ENCODE measurements around the gene DAPP1. TPM values are rescaled to one million over a fixed set of nuclear protein-coding genes. Genes with fewer than 3 reads are reported as not detected.

The DAPP1 gene
- total RNA-seq, 1 donor from 2014 or later: not detected

DNA sequence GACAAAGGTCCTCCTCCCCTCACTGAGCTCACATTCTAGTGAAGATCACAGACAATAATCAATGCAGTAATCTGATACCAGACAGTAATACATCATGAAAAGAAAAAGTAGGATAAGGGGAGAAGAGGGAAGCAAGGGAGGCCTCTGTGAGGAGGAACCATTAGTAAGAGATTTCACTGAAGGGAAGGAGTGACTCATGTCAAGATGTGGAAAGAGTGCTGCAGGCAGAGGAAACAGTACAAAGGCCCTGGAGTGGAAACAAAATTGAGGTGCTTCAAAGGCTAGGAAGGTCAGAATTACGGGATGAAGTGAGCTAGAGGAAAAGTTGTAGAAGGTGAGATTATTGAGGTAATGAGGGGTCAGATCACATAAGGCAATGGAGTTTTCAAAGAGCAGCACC lies 39.5 kb downstream of the DAPP1 start:
- Mint-ChIP-seq H3K4me3 (no peak overlapping the region), H3K4me1 (peaks cover 13% of the 10 kb centered on the region), H3K27ac (no peak overlapping the region), H3K9me3 (no peaks in the 10 kb centered on the region), H3K36me3 (no peaks in the 10 kb centered on the region), H3K27me3 (ENCODE audit: insufficient read depth, low read depth) (no peaks in the 10 kb centered on the region)
- H3K27ac ChIP-seq: no peak overlapping the region
- H3K79me2 ChIP-seq (ENCODE audit: low read depth): no peaks in the 10 kb centered on the region
- H3K4me2 ChIP-seq: no peak overlapping the region
- H3K27me3 ChIP-seq: no peaks in the 10 kb centered on the region
- no peaks in the 10 kb centered on the region for H3K9me3 ChIP-seq (ENCODE audit: low read depth)
- no peaks in the 10 kb centered on the region for H3F3A ChIP-seq (ENCODE audit: low read depth)
- H3K4me1 ChIP-seq: peaks cover 4% of the 10 kb centered on the region
- no peak overlapping the region for H3K4me3 ChIP-seq
- no peaks in the 10 kb centered on the region for H4K20me1 ChIP-seq (ENCODE audit: low read depth)
- H3K36me3 ChIP-seq: no peaks in the 10 kb centered on the region
- TF ChIP-seq EZH2 (IDR thresholded peaks at IDR 0.05) (no peak), EZH2phosphoT487 (IDR thresholded peaks at IDR 0.05) (no peak)
- TF ChIP-seq, protein P1, sequence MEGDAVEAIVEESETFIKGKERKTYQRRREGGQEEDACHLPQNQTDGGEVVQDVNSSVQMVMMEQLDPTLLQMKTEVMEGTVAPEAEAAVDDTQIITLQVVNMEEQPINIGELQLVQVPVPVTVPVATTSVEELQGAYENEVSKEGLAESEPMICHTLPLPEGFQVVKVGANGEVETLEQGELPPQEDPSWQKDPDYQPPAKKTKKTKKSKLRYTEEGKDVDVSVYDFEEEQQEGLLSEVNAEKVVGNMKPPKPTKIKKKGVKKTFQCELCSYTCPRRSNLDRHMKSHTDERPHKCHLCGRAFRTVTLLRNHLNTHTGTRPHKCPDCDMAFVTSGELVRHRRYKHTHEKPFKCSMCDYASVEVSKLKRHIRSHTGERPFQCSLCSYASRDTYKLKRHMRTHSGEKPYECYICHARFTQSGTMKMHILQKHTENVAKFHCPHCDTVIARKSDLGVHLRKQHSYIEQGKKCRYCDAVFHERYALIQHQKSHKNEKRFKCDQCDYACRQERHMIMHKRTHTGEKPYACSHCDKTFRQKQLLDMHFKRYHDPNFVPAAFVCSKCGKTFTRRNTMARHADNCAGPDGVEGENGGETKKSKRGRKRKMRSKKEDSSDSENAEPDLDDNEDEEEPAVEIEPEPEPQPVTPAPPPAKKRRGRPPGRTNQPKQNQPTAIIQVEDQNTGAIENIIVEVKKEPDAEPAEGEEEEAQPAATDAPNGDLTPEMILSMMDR (IDR thresholded peaks at IDR 0.05): no peak
- no peak overlapping the region for H2AFZ ChIP-seq (replicated peaks)
- no peak overlapping the region for H3K9ac ChIP-seq
- no peak for DNase-seq (ENCODE audit: low spot score)

DNA sequence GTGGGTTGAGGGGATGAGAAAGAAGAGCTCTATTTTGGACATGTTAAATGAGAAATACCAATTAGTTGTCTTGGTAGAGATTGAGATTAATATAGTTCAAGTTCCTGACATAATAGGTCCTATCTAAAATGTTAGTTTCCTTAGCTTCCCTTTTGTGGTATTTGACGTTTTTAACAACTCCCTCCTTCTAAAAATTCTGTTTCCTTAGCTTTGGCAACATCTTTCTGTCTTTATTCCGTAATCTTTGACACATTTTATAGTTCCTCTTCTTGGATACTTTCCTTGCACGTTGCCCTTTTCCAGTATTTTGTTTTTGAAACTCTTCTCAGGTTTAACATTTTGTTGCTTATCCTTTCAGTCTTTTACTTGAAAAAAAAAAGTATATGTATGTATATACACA lies 40.7 kb downstream of the DAPP1 start:
- TF ChIP-seq EZH2 (IDR thresholded peaks at IDR 0.05) (no peak), EZH2phosphoT487 (IDR thresholded peaks at IDR 0.05) (no peak)
- TF ChIP-seq, protein P1 (IDR thresholded peaks at IDR 0.05): no peak
- Histone ChIP-seq H3K27me3 (no peaks in the 10 kb centered on the region), H3K36me3 (no peaks in the 10 kb centered on the region), H3F3A (ENCODE audit: low read depth) (no peaks in the 10 kb centered on the region), H3K27ac (no peak overlapping the region), H4K20me1 (ENCODE audit: low read depth) (no peaks in the 10 kb centered on the region), H3K4me1 (peaks cover 4% of the 10 kb centered on the region), H3K4me2 (no peak overlapping the region), H3K9me3 (ENCODE audit: low read depth) (no peaks in the 10 kb centered on the region), H3K9ac (no peak overlapping the region), H2AFZ (replicated peaks) (no peak overlapping the region), H3K4me3 (no peak overlapping the region), H3K79me2 (ENCODE audit: low read depth) (no peaks in the 10 kb centered on the region)
- Mint-ChIP-seq H3K27me3 (ENCODE audit: insufficient read depth, low read depth) (no peaks in the 10 kb centered on the region), H3K27ac (no peak overlapping the region), H3K36me3 (no peaks in the 10 kb centered on the region), H3K4me1 (peaks cover 13% of the 10 kb centered on the region), H3K4me3 (no peak overlapping the region), H3K9me3 (no peaks in the 10 kb centered on the region)
- no peak for DNase-seq (ENCODE audit: low spot score)

DNA sequence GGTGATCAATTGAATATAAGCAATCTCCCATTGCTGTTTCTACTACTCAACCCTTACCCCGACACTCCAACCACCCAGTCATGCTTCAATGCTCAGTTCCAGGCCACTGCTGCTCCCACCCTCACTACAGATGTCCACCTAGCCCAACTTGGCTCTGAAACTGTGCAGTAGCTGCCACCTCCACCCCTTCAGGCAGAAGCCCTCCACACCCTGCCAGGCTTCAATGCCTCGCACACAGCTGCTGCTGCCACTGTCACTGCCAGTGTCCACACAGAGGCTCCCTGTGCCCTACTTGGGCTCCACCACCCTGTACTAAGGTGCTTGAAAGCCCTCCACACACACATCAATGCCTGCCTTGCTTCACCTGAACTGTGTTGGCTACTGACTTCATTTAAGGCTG lies 43.0 kb downstream of the DAPP1 start:
- Mint-ChIP-seq H3K4me1 (peaks cover 6% of the 10 kb centered on the region), H3K36me3 (no peaks in the 10 kb centered on the region), H3K27ac (no peak overlapping the region), H3K4me3 (no peak overlapping the region), H3K9me3 (no peaks in the 10 kb centered on the region), H3K27me3 (ENCODE audit: insufficient read depth, low read depth) (no peaks in the 10 kb centered on the region)
- no peak overlapping the region for H2AFZ ChIP-seq (replicated peaks)
- H3K9me3 ChIP-seq (ENCODE audit: low read depth): no peaks in the 10 kb centered on the region
- no peaks in the 10 kb centered on the region for H3K36me3 ChIP-seq
- TF ChIP-seq, protein P1 (IDR thresholded peaks at IDR 0.05): no peak
- TF ChIP-seq EZH2 (IDR thresholded peaks at IDR 0.05) (no peak), EZH2phosphoT487 (IDR thresholded peaks at IDR 0.05) (no peak)
- H3K4me1 ChIP-seq: no peaks in the 10 kb centered on the region
- H3K4me2 ChIP-seq: no peak overlapping the region
- H3K27me3 ChIP-seq: no peaks in the 10 kb centered on the region
- H3F3A ChIP-seq (ENCODE audit: low read depth): no peaks in the 10 kb centered on the region
- no peak overlapping the region for H3K27ac ChIP-seq
- H3K79me2 ChIP-seq (ENCODE audit: low read depth): no peaks in the 10 kb centered on the region
- DNase-seq (ENCODE audit: low spot score): no peak
- no peaks in the 10 kb centered on the region for H4K20me1 ChIP-seq (ENCODE audit: low read depth)
- no peak overlapping the region for H3K9ac ChIP-seq
- no peak overlapping the region for H3K4me3 ChIP-seq

Measured in neural progenitor cell (in vitro differentiated cells).